Lung microvascular endothelial cell (primary cell): ENCODE measurements around the gene NLRP9. TPM values are rescaled to one million over a fixed set of nuclear protein-coding genes. Genes with fewer than 3 reads are reported as not detected.

ENCODE experiments used
- total RNA-seq: library from RNA; depleted of rRNA; stranded (reverse); fragments of >200 nt; gene quantifications from 2 replicates; pipeline ENCODE4 v1.2.1, GENCODE V29; 2014

NLRP9 gene
- total RNA-seq, 1 donor from 2014 or later, result not detected

Other genes starting within 250 kb of the NLRP9 start
- 0.22 TPM in 1 of 2 replicates, not detected in the other for gene SSC5D, start 250.0 kb downstream of the NLRP9 start, total RNA-seq
- not detected in 2 replicates for gene SBK2, start 201.3 kb downstream of the NLRP9 start, total RNA-seq
- gene SBK3, start 192.9 kb downstream of the NLRP9 start, total RNA-seq, result 0.20 and 0.22 TPM in 2 replicates
- gene ZNF579, start 157.6 kb downstream of the NLRP9 start, total RNA-seq, result 2.4 and 2.6 TPM in 2 replicates
- gene FIZ1, start 138.9 kb downstream of the NLRP9 start, total RNA-seq, result 1.5 and 3.2 TPM in 2 replicates
- gene ZNF524, start 138.1 kb downstream of the NLRP9 start, total RNA-seq, result 7.0 and 11.5 TPM in 2 replicates
- gene ZNF865, start 132.8 kb downstream of the NLRP9 start, total RNA-seq, result 0.44 and 0.79 TPM in 2 replicates
- gene ZNF784, start 113.8 kb downstream of the NLRP9 start, total RNA-seq, result 2.8 and 4.8 TPM in 2 replicates
- 1.3 and 2.0 TPM in 2 replicates for gene ZNF580, start 97.4 kb downstream of the NLRP9 start, total RNA-seq
- gene ZNF581, start 94.8 kb downstream of the NLRP9 start, total RNA-seq, result 18.3 and 20.9 TPM in 2 replicates
- 5.9 and 10.7 TPM in 2 replicates for gene CCDC106, start 90.2 kb downstream of the NLRP9 start, total RNA-seq
- gene U2AF2, start 83.4 kb downstream of the NLRP9 start, total RNA-seq, result 61.9 and 62.9 TPM in 2 replicates
- gene EPN1, start 63.2 kb downstream of the NLRP9 start, total RNA-seq, result 20.7 and 27.0 TPM in 2 replicates
- 1.1 and 1.2 TPM in 2 replicates for gene RFPL4A, start 20.7 kb upstream of the NLRP9 start, total RNA-seq
- gene RFPL4AL1, start 30.7 kb upstream of the NLRP9 start, total RNA-seq, result 0.22 and 0.40 TPM in 2 replicates
- gene NLRP11, start 93.6 kb upstream of the NLRP9 start, total RNA-seq, result under 0.01 TPM in 2 replicates
- gene NLRP4, start 98.1 kb upstream of the NLRP9 start, total RNA-seq, result not detected in 2 replicates
- not detected in 2 replicates for gene NLRP13, start 193.9 kb upstream of the NLRP9 start, total RNA-seq
- not detected in 2 replicates for gene NLRP8, start 209.4 kb upstream of the NLRP9 start, total RNA-seq
- not detected in 2 replicates for gene NLRP5, start 248.4 kb upstream of the NLRP9 start, total RNA-seq